ENCODE results near the gene MIER1. TPM values are rescaled to one million over a fixed set of nuclear protein-coding genes. Genes with fewer than 3 reads are reported as not detected.

Gene MIER1
- total and polyA plus RNA-seq, 9 of the 15 experiments (the other 6 are each of a cell fraction or from before 2014, with no cell fraction given), result 13.9 to 34.8 (median 21.5) TPM

- peak; percentile 3; the same call in 1 of the 2 replicates for TF ChIP-seq REST (IDR thresholded peaks at IDR 0.05; ENCODE audit: borderline replicate concordance)
- no peak for TF ChIP-seq REST (CRISPR knock-in tag; IDR thresholded peaks at IDR 0.05; ENCODE audit: low read depth)
- no peak for TF ChIP-seq NFXL1 (CRISPR knock-in tag; IDR thresholded peaks at IDR 0.05)
- TF ChIP-seq HMG20A (CRISPR knock-in tag; conservative IDR thresholded peaks at IDR 0.05), result no peak
- TF ChIP-seq GATA2 (CRISPR knock-in tag; IDR thresholded peaks at IDR 0.05), result peak; percentile 84
- no peak for TF ChIP-seq BDP1 (IDR thresholded peaks at IDR 0.05; ENCODE audit: insufficient read depth, insufficient read length)
- peak; percentile 83 for TF ChIP-seq NCOR1 (IDR thresholded peaks at IDR 0.05)
- TF ChIP-seq ZMIZ1 (IDR thresholded peaks at IDR 0.05; ENCODE audit: low read depth in 2 of 2, low read length in 2 of 2), result peak in 1 of 2 experiments; percentile 80; a peak in 2 of 4 replicates
- no peak for TF ChIP-seq NR2C1 (IDR thresholded peaks at IDR 0.05)
- no peak; the same call in 1 of the 2 replicates for TF ChIP-seq NR2C1 (tag; IDR thresholded peaks at IDR 0.05)
- no peak for TF ChIP-seq ZNF143 (CRISPR knock-in tag; IDR thresholded peaks at IDR 0.05)
- TF ChIP-seq SLC30A9 (CRISPR knock-in tag; IDR thresholded peaks at IDR 0.05), result no peak
- TF ChIP-seq ELF1 (tag; IDR thresholded peaks at IDR 0.05), result no peak
- no peak for TF ChIP-seq TRIM25 (IDR thresholded peaks at IDR 0.05; ENCODE audit: borderline replicate concordance)
Observed at GRCh38 chr1:66916320-66916719, 8.5 kb upstream of the MIER1 start (continued).

All from K562 (cell line).